ENCODE measurements around the gene PMPCB. TPM values are rescaled to one million over a fixed set of nuclear protein-coding genes. Genes with fewer than 3 reads are reported as not detected.

The PMPCB gene
- total and polyA plus RNA-seq, 7 donors: 39.9 to 54.3 (median 47.4) TPM

- Histone ChIP-seq H3K4me1 (no peaks in the 10 kb centered on the region), H3K27me3 (ENCODE audit: insufficient read depth in 3 of 3, low read length in 2 of 3) (no peaks in the 10 kb centered on the region), H3K4me3 (no peak overlapping the region), H3K9me3 (no peaks in the 10 kb centered on the region), H3K27ac (no peak overlapping the region), H3K36me3 (ENCODE audit: insufficient read depth in 1 of 2, low read depth in 1 of 2) (peaks cover 21 to 100% of the 10 kb centered on the region in 2 donors)
- intact Hi-C loops (cut with DNase I): no loop called here
- WGBS, 3 donors: 87 to 95% (median 89%) methylated on average over 2 of the region's 2 CpGs
- DNase-seq: no peak
- TF ChIP-seq CTCF (IDR thresholded peaks at IDR 0.05): no peak
- ATAC-seq: no peak
These were observed 19.2 kb downstream of the PMPCB start for GRCh38 chr7:103316380-103316941.

- TF ChIP-seq CTCF (IDR thresholded peaks at IDR 0.05): no peak
- DNase-seq (no peak), ATAC-seq (no peak)
- peaks cover 21 to 100% of the 10 kb centered on the region in 2 donors for H3K36me3 ChIP-seq (ENCODE audit: insufficient read depth in 1 of 2, low read depth in 1 of 2)
- H3K4me1 ChIP-seq: no peaks in the 10 kb centered on the region
- no peaks in the 10 kb centered on the region for H3K9me3 ChIP-seq
- H3K27me3 ChIP-seq (ENCODE audit: insufficient read depth in 3 of 3, low read length in 2 of 3): no peaks in the 10 kb centered on the region
- intact Hi-C loops (cut with DNase I): no loop called here
- no peak overlapping the region for H3K27ac ChIP-seq
- H3K4me3 ChIP-seq: no peak overlapping the region
These were observed 19.8 kb downstream of the PMPCB start for GRCh38 chr7:103317009-103317408.

- TF ChIP-seq CTCF (IDR thresholded peaks at IDR 0.05): no peak
- H3K27me3 ChIP-seq (ENCODE audit: insufficient read depth in 3 of 3, low read length in 2 of 3): no peaks in the 10 kb centered on the region
- no peaks in the 10 kb centered on the region for H3K4me1 ChIP-seq
- peaks cover 0 to 96% of the 10 kb centered on the region in 2 donors for H3K36me3 ChIP-seq (ENCODE audit: insufficient read depth in 1 of 2, low read depth in 1 of 2)
- no peak for ATAC-seq
- intact Hi-C loops (cut with DNase I): no loop called here
- no peak for DNase-seq
- no peak overlapping the region for H3K27ac ChIP-seq
- H3K9me3 ChIP-seq: no peaks in the 10 kb centered on the region
- WGBS, 3 donors: 89 to 91% (median 91%) methylated on average over 8 of the region's 8 CpGs
- no peak overlapping the region for H3K4me3 ChIP-seq
These were observed 28.5 kb downstream of the PMPCB start for GRCh38 chr7:103325744-103326143.

GRCh38 chr7:103336761-103337160, 39.5 kb downstream of the PMPCB start:
- intact Hi-C loops (cut with DNase I): no loop called here
- WGBS, 3 donors: 91 to 99% (median 93%) methylated on average over 2 of the region's 2 CpGs
- H3K4me3 ChIP-seq: no peak overlapping the region
- DNase-seq (no peak), ATAC-seq (no peak)
- no peaks in the 10 kb centered on the region for H3K9me3 ChIP-seq
- no peaks in the 10 kb centered on the region for H3K27me3 ChIP-seq (ENCODE audit: insufficient read depth in 3 of 3, low read length in 2 of 3)
- H3K4me1 ChIP-seq: no peaks in the 10 kb centered on the region
- TF ChIP-seq CTCF (IDR thresholded peaks at IDR 0.05): no peak
- peaks cover 5 to 88% of the 10 kb centered on the region in 2 donors for H3K36me3 ChIP-seq (ENCODE audit: insufficient read depth in 1 of 2, low read depth in 1 of 2)
- no peak overlapping the region for H3K27ac ChIP-seq

GRCh38 chr7:103338864-103339263, 41.6 kb downstream of the PMPCB start:
- Histone ChIP-seq H3K4me3 (no peak overlapping the region), H3K9me3 (no peaks in the 10 kb centered on the region), H3K27me3 (ENCODE audit: insufficient read depth in 3 of 3, low read length in 2 of 3) (no peaks in the 10 kb centered on the region), H3K27ac (no peak overlapping the region), H3K36me3 (ENCODE audit: insufficient read depth in 1 of 2, low read depth in 1 of 2) (peaks cover 5 to 84% of the 10 kb centered on the region in 2 donors), H3K4me1 (peaks cover 9% of the 10 kb centered on the region)
- intact Hi-C loops (cut with DNase I): no loop called here
- TF ChIP-seq CTCF (IDR thresholded peaks at IDR 0.05): no peak
- no peak for ATAC-seq
- 94 to 100% (median 99%) methylated on average over 2 of the region's 2 CpGs for WGBS, 3 donors
- no peak for DNase-seq
